HepG2 (cell line): Measurements from ENCODE around the gene DPEP1. TPM values are rescaled to one million over a fixed set of nuclear protein-coding genes. Genes with fewer than 3 reads are reported as not detected.
A peak's percentile ranks its signal among the peaks of the same experiment; 100 is the strongest.

Experiments
- AKAP8 ChIP-seq: sonication (generic); formaldehyde crosslinking; IDR thresholded peaks from 2 replicates; pipeline ENCODE4 v1.5.1; 2020; ENCODE audit warnings: mild to moderate bottlenecking, missing genetic modification reagents
- FUBP1 ChIP-seq: sonication (generic); formaldehyde crosslinking; IDR thresholded peaks from 2 replicates; pipeline ENCODE4 v1.5.1; 2020; ENCODE audit warnings: missing genetic modification reagents, mild to moderate bottlenecking, borderline replicate concordance
- HOXD1 ChIP-seq: sonication (generic); formaldehyde crosslinking; IDR thresholded peaks from 2 replicates; pipeline ENCODE4 v1.5.0; 2020; ENCODE audit warnings: missing genetic modification reagents
- NAIF1 ChIP-seq: sonication (generic); formaldehyde crosslinking; IDR thresholded peaks from 2 replicates; pipeline ENCODE4 v1.5.0; 2020; ENCODE audit warnings: mild to moderate bottlenecking, missing genetic modification reagents, borderline replicate concordance
- NONO ChIP-seq, 2 experiments: fragments of 450-650 bp in 1 of 2; sonication (generic) in 1 of 2; formaldehyde crosslinking in 1 of 2; IDR thresholded peaks in 1 of 2; conservative IDR thresholded peaks in 1 of 2; 2 replicates each; pipeline versions ENCODE4 v1.6.1 to v1.8.0; 2017 to 2022; ENCODE audit warnings: mild to moderate bottlenecking in 1 of 2, missing genetic modification reagents in 1 of 2, moderate library complexity in 1 of 2
- RXRB ChIP-seq: IDR thresholded peaks from 2 replicates; pipeline ENCODE4 v1.6.1; 2016; ENCODE audit warnings: borderline replicate concordance, missing genetic modification reagents, missing compliant biosample characterization
- SIX1 ChIP-seq: sonication (generic); formaldehyde crosslinking; IDR thresholded peaks from 2 replicates; pipeline ENCODE4 v1.4.0; 2020; ENCODE audit warnings: missing genetic modification reagents, borderline replicate concordance
- TEAD3 ChIP-seq: optimal IDR thresholded peaks from 2 replicates; pipeline ENCODE3; 2016; ENCODE audit warnings: borderline replicate concordance
- THAP11 ChIP-seq: IDR thresholded peaks from 2 replicates; pipeline ENCODE4 v1.6.1; 2016; ENCODE audit warnings: missing biosample characterization, missing genetic modification reagents
- XBP1 ChIP-seq: sonication (generic); formaldehyde crosslinking; IDR thresholded peaks from 2 replicates; pipeline ENCODE4 v1.5.0; 2020; ENCODE audit warnings: missing genetic modification reagents
- ZNF12 ChIP-seq: sonication (generic); formaldehyde crosslinking; IDR thresholded peaks from 2 replicates; pipeline ENCODE4 v1.5.0; 2020; ENCODE audit warnings: missing genetic modification reagents
- ZNF274 ChIP-seq: sonication (generic); formaldehyde crosslinking; IDR thresholded peaks from 2 replicates; pipeline ENCODE4 v1.5.1; 2020; ENCODE audit warnings: mild to moderate bottlenecking, missing genetic modification reagents
- ZNF335 ChIP-seq: sonication (generic); formaldehyde crosslinking; IDR thresholded peaks from 2 replicates; pipeline ENCODE4 v1.4.0; 2020; ENCODE audit warnings: missing genetic modification reagents
- ZNF382 ChIP-seq: sonication (generic); formaldehyde crosslinking; IDR thresholded peaks from 2 replicates; pipeline ENCODE4 v1.5.0; 2020; ENCODE audit warnings: missing genetic modification reagents, mild to moderate bottlenecking, borderline replicate concordance
- ZNF441 ChIP-seq: sonication (generic); formaldehyde crosslinking; IDR thresholded peaks from 2 replicates; pipeline ENCODE4 v1.7.0; 2021; ENCODE audit warnings: missing genetic modification reagents, borderline replicate concordance
- ZNF691 ChIP-seq: sonication (generic); formaldehyde crosslinking; IDR thresholded peaks from 2 replicates; pipeline ENCODE4 v1.4.0; 2020; ENCODE audit warnings: missing genetic modification reagents, low read depth, mild to moderate bottlenecking, borderline replicate concordance
- ZSCAN21 ChIP-seq: sonication (generic); formaldehyde crosslinking; IDR thresholded peaks from 2 replicates; pipeline ENCODE4 v1.8.0; 2022; ENCODE audit warnings: mild to moderate bottlenecking, missing genetic modification reagents, moderate library complexity, borderline replicate concordance
- ZSCAN9 ChIP-seq: IDR thresholded peaks from 2 replicates; pipeline ENCODE4 v1.6.1; 2016; ENCODE audit warnings: borderline replicate concordance
- polyA plus RNA-seq, 8 experiments: library from polyadenylated mRNA; depleted of rRNA in 3 of 8; stranded (reverse) in 7 of 8; unstranded in 1 of 8; fragments of >200 nt; fragmentation: Illumina TruSeq in 4 of 8; extraction: Trizol in 4 of 8; gene quantifications; 2 replicates each; pipeline versions ENCODE4 v1.2.1 to v1.2.3, GENCODE V29; 2011 to 2016; ENCODE audit warnings: low read depth in 4 of 8, missing spikeins in 1 of 8, mixed read lengths in 1 of 8; ENCODE audit not compliant: insufficient read depth in 1 of 8
- total RNA-seq, 5 experiments: library from RNA; depleted of rRNA; stranded (reverse); fragments of >200 nt; fragmentation: Illumina TruSeq; extraction: Trizol; gene quantifications; 2 replicates each; pipeline ENCODE4 v1.2.3, GENCODE V29; 2016; ENCODE audit warnings: low read depth in 1 of 5

The DPEP1 gene
- total and polyA plus RNA-seq, 2 of the 13 experiments (the other 11 are each of a cell fraction or from before 2014, with no cell fraction given) = 37.6 to 52.2 TPM

DNA sequence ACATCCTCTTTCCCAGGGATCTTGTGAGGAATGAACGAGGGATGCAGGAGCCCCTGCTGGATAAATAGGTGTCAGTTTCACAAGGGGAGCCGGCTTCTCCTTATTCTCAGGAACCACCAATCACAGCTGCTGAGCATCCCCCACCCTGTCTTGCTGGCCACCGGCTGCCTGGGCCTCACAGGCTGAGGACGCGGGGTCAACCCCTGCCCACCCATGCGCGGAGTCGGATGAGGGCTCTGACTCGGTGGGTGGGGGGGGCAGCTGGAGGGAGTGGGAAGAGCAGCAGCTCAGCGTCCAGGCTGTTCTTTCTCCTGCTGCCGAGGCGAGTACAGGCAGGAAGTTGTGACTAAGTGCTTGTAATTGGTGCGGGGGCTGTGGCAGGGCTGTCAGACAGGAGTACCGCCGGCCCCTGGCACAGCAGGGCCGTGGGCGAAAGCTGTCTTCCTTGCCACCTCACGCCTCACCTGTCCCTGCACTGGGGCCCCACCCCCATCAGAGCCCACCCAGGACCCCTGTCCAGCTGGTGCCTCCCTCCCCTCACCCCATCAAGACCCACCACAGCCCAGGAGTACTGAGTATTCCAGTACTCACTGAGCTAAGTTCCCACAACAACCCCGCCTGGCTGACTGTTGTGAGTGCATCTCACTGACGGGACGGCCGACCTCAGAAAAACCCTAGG is 11.0 kb upstream of the DPEP1 start (continued):
- no peak for TF ChIP-seq HOXD1
- no peak for TF ChIP-seq ZSCAN9 (CRISPR knock-in tag)
- no peak for TF ChIP-seq NAIF1 (CRISPR knock-in tag)
- TF ChIP-seq ZNF12 (CRISPR knock-in tag) = no peak
- no peak for TF ChIP-seq ZNF691 (CRISPR knock-in tag)
- TF ChIP-seq ZNF382 (CRISPR knock-in tag) = no peak
- no peak for TF ChIP-seq NONO (IDR thresholded peaks at IDR 0.05)
- no peak for TF ChIP-seq NONO (CRISPR knock-in tag; conservative IDR thresholded peaks at IDR 0.05)
- TF ChIP-seq TEAD3 = no peak
- TF ChIP-seq ZNF274 (CRISPR knock-in tag) = no peak
- TF ChIP-seq SIX1 (CRISPR knock-in tag) = no peak
- TF ChIP-seq FUBP1 (CRISPR knock-in tag) = no peak
- peak; percentile 71; the same call in 1 of the 2 replicates for TF ChIP-seq ZNF441 (CRISPR knock-in tag)
- no peak for TF ChIP-seq THAP11 (CRISPR knock-in tag)
- TF ChIP-seq RXRB (CRISPR knock-in tag) = no peak
- TF ChIP-seq ZSCAN21 (CRISPR knock-in tag) = peak; percentile 99
- no peak for TF ChIP-seq XBP1 (CRISPR knock-in tag)
- no peak for TF ChIP-seq AKAP8 (CRISPR knock-in tag)
- TF ChIP-seq ZNF335 (CRISPR knock-in tag) = no peak
